K562 (cell line): ENCODE data around the gene ARMC7. TPM values are rescaled to one million over a fixed set of nuclear protein-coding genes. Genes with fewer than 3 reads are reported as not detected.

Experiments
- CBX3 ChIP-seq, 2 experiments: IDR thresholded peaks; 1 replicate in 1 of 2; 2 replicates in 1 of 2; pipeline ENCODE4 v1.6.1; 2012; ENCODE audit warnings: inconsistent platforms in 2 of 2, low read length in 2 of 2, borderline replicate concordance in 1 of 2, control low read depth in 1 of 2
- CHD4 ChIP-seq: fragments of 200-600 bp; sonication (generic); IDR thresholded peaks from 3 replicates; pipeline ENCODE4 v1.6.1; 2012; ENCODE audit warnings: low read depth, mild to moderate bottlenecking, mixed read lengths, low read length, inconsistent platforms; ENCODE audit not compliant: insufficient read depth, insufficient replicate concordance, poor library complexity, severe bottlenecking
- GABPB1 ChIP-seq: sonication (generic); formaldehyde crosslinking; IDR thresholded peaks from 2 replicates; pipeline ENCODE4 v1.8.0; 2022; ENCODE audit warnings: mild to moderate bottlenecking, missing genetic modification reagents
- HDAC8 ChIP-seq: fragments of 450-650 bp; IDR thresholded peaks from 2 replicates; pipeline ENCODE4 v1.6.1; 2016; ENCODE audit warnings: mild to moderate bottlenecking, missing genetic modification characterization, moderate library complexity, missing compliant biosample characterization
- HINFP ChIP-seq: fragments of 450-650 bp; conservative IDR thresholded peaks from 2 replicates; pipeline ENCODE4 v1.6.1; 2016; ENCODE audit warnings: missing genetic modification characterization, low read depth, mild to moderate bottlenecking, control low read depth, missing compliant biosample characterization
- MEF2D ChIP-seq: conservative IDR thresholded peaks from 2 replicates; pipeline ENCODE4 v1.6.1; 2016; ENCODE audit warnings: low read depth, missing genetic modification characterization, missing compliant biosample characterization
- ZBTB2 ChIP-seq: fragments of 450-650 bp; IDR thresholded peaks from 2 replicates; pipeline ENCODE4 v1.6.1; 2016; ENCODE audit warnings: antibody characterized with exemption
- ZNF274 ChIP-seq: IDR thresholded peaks from 2 replicates; pipeline ENCODE4 v1.6.1; 2011; ENCODE audit warnings: low read depth, mild to moderate bottlenecking, low read length, moderate library complexity, borderline replicate concordance
- ZNF311 ChIP-seq: fragments of 250-450 bp; sonication (Bioruptor Pico); IDR thresholded peaks from 2 replicates; pipeline ENCODE4 v1.4.0; 2020; ENCODE audit warnings: mild to moderate bottlenecking, moderate library complexity
- ZNF518B ChIP-seq: fragments of 250-450 bp; sonication (Bioruptor Pico); IDR thresholded peaks from 2 replicates; pipeline ENCODE4 v1.5.0; 2021; ENCODE audit warnings: mild to moderate bottlenecking, moderate library complexity
- polyA plus RNA-seq, 8 experiments: library from polyadenylated mRNA; depleted of rRNA in 4 of 8; stranded (reverse) in 5 of 8; unstranded in 3 of 8; fragments of >200 nt; fragmentation: Nextera tagmentation in 2 of 8; fragmentation: Illumina TruSeq in 1 of 8; extraction: Ambion mirVana in 2 of 8; extraction: Trizol in 1 of 8; gene quantifications; 2 replicates each; pipeline versions ENCODE4 v1.2.1 to v1.2.3, GENCODE V29; 2011 to 2014; ENCODE audit warnings: inconsistent platforms in 1 of 8, missing spikeins in 1 of 8
- total RNA-seq, 7 experiments: library from RNA; depleted of rRNA in 6 of 7; stranded (reverse); fragments of >200 nt in 6 of 7; fragmentation: Illumina TruSeq in 2 of 7; extraction: Trizol in 2 of 7; gene quantifications; 2 replicates each; pipeline versions ENCODE4 v1.2.1 to v1.2.3, GENCODE V29; 2011 to 2021; ENCODE audit warnings: low replicate concordance in 1 of 7

Gene ARMC7
- total and polyA plus RNA-seq, 9 of the 15 experiments (the other 6 are each of a cell fraction or from before 2014, with no cell fraction given): 1.4 to 15.2 (median 5.9) TPM

GRCh38 chr17:75109407-75110233, at the start of gene ARMC7 (continued):
- peak; percentile 65; the same call in 1 of the 2 replicates for TF ChIP-seq ZBTB2
- no peak for TF ChIP-seq CHD4
- TF ChIP-seq ZNF311: 0 out of 2 replicates have a peak, but pooled peaks have one; percentile 18
- no peak for TF ChIP-seq HDAC8 (tag)
- TF ChIP-seq MEF2D (tag): no peak
- no peak for TF ChIP-seq ZNF518B (CRISPR knock-in tag)
- peak in 1 of 2 experiments; percentile 62; a peak in 1 of 3 replicates for TF ChIP-seq CBX3 (IDR thresholded peaks at IDR 0.05; ENCODE audit: borderline replicate concordance in 1 of 2, low read length in 2 of 2)
- TF ChIP-seq HINFP: no peak
- TF ChIP-seq ZNF274: no peak
- TF ChIP-seq GABPB1 (CRISPR knock-in tag): peak; percentile 65; the same call in 1 of the 2 replicates
